NCI-H128 (cell line): ENCODE measurements around the gene SERGEF.

ENCODE experiments used
- DNase-seq: peaks from one replicate; lab custom pipeline; 2025; ENCODE audit not compliant: unreplicated experiment; lab: John Stamatoyannopoulos, UW

Gene SERGEF

DNA sequence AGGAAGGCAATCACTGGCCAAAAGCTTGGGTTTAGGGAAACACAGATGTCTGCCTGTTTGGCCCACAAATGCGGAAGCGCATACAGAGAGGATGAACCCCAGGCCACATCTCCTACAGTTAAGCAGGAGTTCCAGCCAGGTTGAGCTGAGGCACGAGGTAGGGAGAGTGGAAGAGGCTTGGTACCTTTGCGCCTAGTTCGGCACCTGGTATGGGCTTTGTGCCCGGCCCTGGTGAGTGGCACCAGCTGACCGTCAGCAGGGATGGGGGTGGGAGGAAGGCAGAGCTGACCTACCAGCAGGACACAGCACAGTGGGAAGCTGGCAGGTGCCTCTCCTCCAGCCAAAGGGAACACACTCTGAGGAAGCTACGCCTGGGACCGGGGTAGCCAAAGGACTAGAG lies 220.7 kb downstream of the SERGEF start:
- no peak for DNase-seq

DNA sequence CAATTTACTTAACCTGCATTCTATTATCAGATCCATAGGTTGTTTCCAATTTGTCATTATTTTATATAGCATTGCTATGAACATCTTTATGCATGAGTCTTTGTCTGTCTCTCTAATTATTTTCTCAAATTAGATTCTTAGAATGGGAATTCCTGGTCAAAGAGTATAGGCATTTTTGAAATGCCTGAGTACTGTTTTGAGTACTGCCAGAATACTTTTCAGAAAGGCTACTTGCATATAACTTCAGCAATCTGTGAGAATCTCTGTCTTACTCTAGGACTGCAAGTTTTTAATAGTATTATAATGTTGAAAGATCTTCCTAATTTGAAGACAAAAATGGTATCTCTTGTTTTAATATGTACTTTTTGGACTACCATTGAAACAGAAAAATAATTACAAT lies 221.7 kb downstream of the SERGEF start:
- DNase-seq, result no peak

DNA sequence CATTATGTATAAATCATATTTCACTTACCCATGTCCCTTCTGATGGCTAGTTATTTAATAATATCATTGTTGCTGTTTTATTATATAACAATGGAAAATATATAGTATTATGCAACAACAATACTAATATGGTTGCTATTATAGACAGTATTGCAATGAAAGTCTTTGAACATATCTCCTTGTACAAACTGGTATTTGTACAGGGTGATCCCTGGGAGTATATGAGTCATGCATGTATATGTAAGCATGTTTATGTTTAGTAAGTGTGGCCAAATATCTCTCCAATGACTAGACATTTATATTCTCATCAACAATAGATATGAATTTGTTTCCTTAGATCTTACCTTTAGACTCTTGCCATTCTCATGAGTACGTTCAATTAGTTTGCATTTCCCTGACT lies 222.4 kb downstream of the SERGEF start:
- DNase-seq, result no peak

DNA sequence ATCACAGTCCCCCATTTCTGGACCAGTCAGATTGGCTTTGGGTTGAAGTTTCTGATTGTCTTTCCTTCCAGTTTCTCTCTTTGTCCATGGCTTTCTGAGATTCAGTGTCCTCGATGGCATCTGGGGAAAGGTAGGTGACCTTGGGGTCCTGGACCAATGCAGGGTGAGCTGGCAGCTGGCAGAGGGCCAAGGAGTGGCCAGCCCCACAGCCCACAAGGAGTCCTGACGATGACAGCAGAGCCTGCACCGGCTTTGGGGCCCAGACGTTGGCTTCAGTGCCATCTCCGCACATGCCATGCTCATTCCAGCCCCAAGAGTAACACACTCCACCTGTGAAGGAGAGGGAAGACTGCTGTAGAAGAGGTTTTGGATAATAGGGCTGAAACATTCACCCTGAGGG lies 224.8 kb downstream of the SERGEF start:
- DNase-seq, result no peak

DNA sequence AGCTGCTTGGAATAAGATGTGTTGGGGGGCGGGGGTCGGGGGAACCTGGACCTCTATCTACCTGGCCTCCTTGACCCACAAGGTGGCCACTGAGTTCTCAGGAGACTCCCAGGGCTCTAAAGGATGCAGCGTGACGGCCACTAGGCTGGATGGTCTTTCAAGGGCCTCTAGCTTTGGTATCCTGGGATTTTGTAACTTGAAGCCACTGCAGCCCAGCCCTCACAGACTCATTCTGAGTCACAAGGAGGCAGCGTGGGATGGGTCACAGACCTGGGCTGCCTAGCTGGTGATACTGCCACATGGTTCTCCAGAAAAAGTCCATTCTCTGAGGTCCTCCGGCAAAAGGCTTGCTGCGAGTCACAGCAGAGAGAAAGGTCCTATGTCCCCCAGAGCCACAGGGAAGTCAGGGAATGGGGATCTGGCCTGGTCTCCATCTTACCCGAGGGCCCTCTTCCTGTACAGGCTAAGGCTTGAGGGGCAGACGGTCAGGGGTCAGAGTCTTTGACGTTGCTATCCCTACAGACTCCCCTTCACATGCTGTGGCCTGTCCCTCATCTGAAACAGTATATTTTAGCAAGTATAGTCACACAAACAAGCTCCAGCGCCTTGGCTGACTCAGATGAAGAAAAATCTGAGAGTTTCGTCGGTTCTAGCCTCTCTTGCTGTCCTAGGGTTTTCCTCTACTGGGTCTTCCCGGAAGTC lies 225.9 kb downstream of the SERGEF start:
- DNase-seq, result no peak

DNA sequence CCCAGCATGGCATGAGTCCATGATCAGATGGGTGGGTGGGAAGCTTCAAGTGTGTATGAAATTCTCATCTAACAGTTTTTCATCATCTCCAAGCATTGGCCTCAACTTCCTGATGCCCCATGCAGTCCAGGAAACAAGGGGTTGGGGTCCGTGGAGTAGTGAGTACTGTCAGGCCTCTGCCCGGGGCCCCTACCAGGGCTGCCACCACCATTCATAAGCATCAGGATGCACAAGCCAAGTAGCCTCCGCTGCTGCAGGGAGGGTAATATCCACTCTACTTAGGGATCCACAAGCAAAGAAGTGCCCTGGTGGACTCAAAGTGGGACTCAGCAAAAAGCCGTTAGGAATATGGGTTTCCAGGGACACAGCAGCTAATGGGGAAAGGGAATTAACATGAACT lies 229.0 kb downstream of the SERGEF start:
- DNase-seq, result no peak

DNA sequence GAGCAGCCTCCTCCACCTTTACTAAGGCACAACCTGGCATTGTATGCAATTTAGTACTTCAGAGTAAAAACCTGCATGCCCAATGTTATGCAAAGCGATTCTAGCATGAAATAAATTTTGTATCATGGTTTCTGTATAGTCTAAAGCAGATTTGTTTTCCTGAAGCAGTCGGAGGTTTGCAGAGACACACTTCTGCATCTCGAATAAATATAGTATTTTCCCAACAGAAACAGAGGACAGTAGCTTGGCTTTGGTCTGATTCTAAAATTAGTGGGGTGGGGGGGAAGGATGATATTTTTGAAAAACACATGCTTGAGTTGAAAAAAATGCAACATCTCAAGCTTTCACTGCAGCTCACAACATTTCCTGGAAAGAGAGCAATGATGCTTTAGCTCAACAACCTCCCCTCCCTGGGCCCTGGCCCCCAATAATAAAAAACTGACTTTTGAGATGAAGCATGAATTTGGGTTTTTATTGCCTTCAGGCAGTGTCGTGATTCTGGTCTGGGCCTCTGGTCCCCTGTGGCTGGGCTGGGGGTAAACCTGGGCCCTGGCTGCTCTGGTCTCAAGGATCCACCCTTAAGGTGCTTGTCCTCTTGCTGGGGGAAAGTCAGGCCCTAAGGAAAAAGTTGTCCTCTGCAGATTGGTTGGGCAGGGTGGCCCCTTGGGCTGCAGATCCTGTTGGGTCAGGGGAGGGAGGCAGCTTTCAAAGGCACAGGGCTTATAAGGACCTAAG lies 230.1 kb downstream of the SERGEF start:
- DNase-seq, result no peak

DNA sequence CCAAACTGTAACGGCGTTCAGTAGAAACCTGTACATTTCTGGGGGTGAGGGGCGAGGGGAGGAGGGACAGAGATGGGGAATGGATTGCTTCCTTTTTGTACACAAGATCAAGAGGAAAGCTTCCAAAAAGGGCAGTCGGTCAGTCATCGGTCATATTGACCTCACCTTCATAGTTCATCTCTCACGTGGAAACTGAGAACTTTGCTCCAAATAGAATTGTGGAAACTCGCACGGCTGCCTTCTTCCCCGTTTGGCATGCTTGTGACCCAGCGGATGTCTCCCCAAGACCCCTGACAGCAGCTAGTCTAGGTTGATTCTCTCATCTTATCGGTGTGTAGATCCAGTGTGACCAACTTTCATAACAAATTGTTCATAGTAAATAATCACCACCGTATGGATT lies 230.7 kb downstream of the SERGEF start:
- no peak for DNase-seq

DNA sequence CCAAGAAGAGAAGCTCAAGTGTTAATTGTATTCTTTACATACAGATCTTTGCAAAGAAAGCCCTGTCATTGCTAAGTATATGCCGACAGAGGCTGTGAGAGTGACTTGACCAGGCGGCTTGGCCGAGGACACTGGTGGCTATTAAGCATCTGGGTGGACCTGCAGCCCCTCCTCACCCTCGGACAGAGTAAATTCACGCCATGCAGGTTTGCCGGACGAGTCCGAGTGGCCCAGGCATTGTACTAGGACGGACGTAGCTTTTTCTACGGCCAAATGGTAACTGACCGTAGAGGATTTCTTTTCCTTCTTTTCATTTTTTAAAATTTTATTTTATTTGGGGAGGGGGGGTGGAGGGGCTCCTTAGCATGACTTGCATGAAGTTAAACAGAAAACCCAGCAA lies 231.2 kb downstream of the SERGEF start:
- DNase-seq, result no peak

DNA sequence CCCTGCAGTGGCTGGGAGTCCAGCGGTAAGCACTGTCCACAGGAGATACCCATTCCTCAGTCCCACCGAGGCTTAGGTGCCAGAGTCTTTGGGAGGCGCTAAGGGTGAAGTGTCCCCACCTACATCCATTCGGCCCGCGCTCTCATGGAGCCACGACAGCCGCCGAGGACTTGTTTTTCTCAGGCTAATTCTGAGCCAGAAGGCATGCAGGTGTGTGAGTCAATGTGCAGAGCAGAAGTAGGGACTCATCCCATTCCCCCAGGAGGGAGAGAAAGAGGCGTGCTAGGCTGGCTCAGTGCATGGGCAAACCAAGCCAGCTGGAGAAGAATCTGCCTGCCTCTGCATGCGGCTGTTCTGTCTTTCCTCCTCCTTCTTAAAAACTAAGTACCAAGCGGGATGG lies 231.6 kb downstream of the SERGEF start:
- DNase-seq, result no peak

DNA sequence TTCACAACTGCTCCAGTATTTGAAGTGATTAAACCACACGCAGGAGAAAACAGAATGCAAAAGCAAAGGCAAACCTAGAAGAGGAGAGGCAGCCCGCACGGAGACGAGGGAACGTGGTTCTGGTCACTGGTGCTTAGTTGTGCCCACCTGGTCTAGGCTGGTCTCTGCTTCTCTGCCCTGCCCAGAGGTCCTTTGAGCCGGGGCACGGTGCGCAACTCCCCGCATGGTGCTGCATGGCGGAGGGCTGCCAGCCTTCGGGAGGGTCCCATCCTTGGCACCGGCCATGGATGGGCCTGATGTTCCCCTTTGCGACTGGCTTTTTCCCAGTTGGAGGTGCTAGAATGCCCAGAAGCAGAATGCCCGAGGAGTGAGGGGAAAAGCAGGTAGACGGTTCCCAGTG lies 232.2 kb downstream of the SERGEF start:
- DNase-seq, result no peak

DNA sequence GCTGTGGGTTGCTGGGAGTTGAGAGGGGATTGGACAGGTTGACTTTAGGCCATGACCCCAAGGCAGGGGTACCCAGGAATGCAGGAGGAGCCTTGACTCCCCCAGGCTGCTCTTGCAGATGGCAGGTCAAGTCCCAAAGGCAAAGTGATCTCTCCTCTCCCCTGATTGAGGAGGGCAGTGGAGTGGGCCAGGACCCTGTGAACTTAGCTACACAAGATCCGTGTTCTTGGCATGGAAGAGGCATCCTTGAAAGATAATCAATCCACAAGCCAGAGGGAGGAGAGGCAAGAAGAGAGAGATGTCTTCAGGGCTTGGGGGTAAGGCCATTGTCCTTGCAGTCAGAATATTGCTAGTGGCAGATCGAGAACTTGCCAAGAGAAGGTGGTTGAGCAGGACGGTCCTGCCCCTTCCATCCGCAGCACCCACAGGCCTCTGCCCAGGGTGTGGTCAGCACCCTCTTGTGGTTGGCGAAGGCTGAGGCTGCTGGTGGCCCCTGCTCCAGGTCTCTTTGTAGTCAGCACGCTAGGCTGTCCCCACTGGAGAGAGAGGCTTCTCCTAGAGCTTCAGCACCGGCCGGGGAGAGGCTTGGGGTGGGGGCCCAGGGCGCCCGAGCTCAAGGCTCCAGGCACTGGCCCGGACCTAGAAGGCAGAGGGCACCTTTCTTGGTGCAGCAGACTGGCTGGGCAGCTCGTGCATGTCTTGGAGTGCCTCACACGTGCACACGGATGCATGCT lies 232.8 kb downstream of the SERGEF start:
- DNase-seq, result no peak

DNA sequence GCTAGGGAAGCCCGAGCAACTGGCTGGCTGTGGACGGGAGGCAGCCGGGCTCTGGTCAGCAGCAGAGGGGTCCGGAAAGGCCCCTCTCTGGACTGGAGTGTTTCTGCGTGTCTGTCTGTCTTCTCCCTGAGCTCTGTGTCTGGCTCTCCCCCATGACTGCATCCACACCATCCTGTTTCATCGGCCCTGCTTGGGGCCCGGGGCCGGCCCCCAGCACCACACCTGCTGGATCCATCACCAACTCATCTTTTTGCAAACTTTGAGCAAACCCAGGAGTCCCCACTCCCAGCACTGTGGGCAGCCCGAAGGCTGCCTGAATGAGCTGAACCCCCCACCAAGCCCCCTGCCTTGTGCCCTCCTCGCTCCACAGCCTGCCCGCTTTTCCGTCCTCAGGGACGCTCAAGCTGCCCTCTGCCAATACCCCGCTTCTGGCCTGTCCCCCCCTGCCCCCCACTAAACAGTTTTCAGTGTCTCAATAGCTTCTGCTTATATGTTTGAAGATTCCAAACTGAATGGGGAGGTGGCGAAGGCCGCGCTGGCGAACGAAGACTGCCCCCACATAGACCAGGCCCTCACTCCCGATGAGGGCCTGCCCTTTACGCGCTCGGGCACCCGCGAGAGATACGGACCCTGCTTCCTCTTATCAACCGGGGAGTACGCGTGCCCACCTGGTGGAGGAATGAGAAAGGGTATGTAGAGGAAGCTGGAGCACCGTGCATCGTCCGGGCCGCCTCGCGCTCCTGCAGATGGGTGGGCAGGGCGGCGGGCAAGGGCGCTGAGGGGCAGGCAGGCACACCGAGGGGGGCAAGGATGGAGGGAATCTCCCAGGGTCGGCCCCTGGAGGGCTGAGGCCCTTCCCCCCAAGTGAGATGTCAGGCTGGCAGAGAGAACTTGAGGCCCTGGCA lies 233.6 kb downstream of the SERGEF start:
- DNase-seq, result no peak

DNA sequence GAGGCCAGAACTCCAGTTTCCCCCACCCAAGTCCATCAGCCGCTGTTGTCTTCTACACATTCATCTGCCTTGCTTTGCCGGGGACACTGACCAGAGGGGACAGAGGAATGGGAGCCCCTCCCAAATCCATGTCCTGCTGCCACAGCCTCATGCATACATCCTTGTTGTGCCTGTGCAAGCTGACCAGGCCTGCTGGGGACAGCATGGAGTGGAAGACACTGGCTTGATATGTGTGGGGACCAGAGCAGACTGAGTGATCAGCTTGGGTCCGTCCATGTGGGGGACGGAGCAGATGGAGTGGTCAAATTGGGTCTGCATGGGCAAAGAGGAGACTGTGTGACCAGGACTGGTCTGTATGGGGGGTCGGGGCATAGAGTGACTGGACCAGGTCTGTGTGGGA lies 234.5 kb downstream of the SERGEF start:
- no peak for DNase-seq

DNA sequence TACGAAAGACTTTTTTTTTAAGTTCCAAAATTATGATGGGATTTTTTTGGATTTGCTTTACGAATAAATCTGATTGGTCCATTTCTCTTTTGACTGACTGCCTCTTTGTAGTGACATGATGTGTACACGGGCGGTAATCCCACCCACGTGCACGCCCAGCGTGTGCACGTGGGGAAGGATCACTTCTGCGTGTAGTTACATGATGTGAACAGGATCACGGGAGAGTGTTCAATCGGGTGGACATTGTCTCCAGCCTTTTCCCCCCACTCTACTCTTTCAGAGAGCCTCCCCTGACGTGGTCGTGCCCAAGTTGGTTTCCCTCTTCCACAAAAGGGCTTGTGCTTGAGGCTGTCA lies 235.1 kb downstream of the SERGEF start:
- DNase-seq, result no peak

DNA sequence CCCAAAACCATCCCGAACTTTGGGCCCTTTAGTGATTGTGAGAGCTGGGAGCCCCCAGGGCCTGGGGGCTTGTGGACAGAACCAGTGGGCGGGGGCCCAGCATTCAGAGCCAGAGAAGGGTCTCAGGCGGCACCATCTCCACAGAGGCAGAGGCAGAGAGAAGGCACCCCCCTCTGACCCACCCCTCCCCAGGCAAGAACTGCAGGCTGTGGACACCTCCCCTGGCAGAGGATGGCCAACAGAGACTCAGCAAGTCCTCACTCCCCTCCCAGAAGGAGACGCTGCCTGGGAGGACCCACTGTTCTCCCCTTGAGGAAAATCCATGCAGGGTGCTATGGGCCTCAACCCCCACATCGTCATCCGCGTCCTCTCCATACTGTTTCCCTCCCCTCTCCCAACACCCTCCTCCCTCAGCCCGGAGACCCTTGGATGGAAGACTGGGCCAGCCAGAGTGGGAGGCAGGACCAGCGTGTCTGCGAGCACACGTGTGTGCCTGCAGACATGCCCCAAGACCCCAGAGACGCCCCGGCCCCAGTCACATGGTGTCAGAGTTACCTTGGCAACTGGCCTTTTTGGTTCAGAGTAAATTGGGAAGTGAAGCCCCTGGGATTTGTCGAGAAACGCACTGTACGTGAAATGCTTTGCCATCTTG lies 235.6 kb downstream of the SERGEF start:
- DNase-seq, result no peak

DNA sequence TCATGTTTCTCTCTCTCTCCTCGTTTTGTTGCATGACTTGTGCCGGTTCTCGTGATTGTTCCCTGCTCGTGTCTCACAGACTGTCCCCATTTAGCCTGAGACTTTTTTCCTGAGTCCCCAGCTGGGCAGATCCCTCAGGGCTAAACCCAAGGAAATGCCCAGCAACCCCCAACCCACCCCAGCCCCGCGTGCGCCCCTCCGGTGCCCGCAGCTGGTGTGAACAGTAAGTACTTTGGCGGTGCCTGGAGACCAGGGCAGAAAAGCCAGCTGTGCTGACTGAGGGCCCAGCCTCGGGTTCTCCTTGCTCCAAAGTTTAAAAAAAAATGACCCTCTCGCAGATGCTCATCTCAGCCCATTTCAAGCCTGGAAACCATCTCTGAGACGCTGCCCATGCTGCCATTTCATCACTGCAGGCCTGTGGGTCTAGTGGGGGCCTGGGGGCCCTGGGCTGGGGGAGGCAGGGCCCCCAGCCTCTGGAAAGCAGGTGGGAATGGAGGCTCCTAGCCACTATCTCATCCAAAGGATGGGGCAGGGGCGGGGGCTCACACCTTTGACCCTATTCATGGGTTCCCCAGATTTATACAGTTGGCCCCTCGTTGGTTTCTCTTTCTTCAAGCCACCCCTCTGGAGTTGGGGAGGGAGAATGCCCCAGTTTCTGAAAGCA lies 236.5 kb downstream of the SERGEF start:
- DNase-seq, result no peak

DNA sequence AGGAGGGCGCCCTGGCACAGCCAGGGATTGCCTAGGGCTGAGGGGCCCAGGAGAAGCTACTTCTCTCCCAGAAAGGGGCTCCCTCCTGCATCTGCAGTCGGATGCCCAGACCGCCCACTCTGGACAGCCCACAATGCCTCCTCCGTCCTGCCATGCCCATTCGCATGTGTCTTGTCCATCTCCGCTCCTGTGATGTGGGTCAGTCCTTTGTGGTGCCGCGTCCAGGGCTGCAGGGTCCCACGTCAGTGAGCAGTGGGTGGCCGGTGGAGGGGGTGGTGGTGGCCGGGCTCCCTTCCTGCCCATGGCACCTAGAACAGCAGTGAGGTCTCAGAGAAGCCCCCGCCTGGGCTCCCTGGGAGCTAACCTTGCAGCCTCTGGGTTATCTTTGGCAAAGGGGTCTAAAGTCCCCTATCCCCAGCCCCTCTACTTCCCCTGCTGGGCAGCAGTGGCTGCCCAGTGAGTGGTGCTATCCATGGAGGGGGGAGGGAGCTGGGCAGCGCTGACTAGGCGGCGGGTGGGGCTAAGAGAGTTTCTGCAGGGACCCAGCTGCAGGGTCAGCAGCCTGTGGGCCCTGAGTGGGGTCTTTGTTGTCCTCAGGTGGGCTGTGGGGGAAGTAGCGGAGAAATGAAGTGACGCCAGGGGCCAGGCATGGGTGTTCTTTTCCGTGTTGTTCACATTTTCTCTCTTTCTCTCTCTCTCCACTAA lies 237.2 kb downstream of the SERGEF start:
- no peak for DNase-seq

DNA sequence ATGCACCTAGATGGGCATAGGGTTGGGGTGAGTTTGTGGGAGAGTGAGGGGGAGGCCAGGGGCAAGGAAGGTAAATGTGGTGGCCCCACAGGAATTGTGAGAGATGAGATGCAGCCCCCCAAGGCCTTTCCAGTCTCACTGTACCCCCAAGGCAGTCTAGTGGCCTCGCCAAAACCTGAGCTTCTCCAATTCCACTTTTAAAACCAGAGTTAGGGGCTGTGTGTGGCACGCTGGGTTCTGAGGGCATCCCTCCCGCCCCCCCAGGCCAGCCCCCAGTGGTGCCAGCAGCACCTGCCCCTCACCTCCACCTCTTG lies 237.9 kb downstream of the SERGEF start:
- DNase-seq, result no peak
